Upper lobe of left lung (tissue), 4 donors: ENCODE data around the gene MLLT3.

Experiments
- EP300 ChIP-seq, 4 donors: sonication (generic); formaldehyde crosslinking; IDR thresholded peaks; one replicate each; pipeline ENCODE4 v1.5.1; 2017; ENCODE audit warnings: antibody characterized with exemption in 4 of 4, control low read depth in 2 of 4
- POLR2A ChIP-seq, 4 donors: fragments of 450-650 bp; IDR thresholded peaks; one replicate each; pipeline ENCODE4 v1.5.1; 2016 to 2017; ENCODE audit warnings: antibody characterized with exemption in 4 of 4, mild to moderate bottlenecking in 2 of 4
- TF ChIP-seq, protein P1 (sequence below), 6 experiments: fragments of 450-650 bp in 4 of 6; fragments of 200-600 bp in 2 of 6; sonication (generic) in 2 of 6; IDR thresholded peaks; one replicate each; pipeline ENCODE4 v1.5.1; 2016 to 2019; ENCODE audit warnings: antibody characterized with exemption in 6 of 6

DNA sequence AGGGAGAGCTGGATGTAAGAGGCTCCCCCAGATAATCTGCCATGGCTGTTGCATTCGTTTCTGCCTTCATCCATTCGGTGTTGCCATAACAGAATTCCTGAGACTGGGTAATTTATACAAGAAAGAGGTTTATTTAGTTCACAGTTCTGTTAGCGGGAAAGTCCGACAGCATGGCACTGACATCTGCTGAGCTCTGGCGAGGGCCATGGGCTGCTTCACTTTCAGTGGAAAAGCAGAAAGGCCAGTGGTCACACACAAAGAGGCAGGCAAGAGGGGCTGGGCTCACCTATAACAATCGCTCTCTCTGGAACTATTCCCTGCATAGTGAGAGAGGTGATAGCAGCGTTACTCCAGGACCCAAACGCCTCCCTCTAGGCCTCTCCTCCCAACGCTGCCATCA is 305.9 kb downstream of the MLLT3 start:
- TF ChIP-seq, protein P1, sequence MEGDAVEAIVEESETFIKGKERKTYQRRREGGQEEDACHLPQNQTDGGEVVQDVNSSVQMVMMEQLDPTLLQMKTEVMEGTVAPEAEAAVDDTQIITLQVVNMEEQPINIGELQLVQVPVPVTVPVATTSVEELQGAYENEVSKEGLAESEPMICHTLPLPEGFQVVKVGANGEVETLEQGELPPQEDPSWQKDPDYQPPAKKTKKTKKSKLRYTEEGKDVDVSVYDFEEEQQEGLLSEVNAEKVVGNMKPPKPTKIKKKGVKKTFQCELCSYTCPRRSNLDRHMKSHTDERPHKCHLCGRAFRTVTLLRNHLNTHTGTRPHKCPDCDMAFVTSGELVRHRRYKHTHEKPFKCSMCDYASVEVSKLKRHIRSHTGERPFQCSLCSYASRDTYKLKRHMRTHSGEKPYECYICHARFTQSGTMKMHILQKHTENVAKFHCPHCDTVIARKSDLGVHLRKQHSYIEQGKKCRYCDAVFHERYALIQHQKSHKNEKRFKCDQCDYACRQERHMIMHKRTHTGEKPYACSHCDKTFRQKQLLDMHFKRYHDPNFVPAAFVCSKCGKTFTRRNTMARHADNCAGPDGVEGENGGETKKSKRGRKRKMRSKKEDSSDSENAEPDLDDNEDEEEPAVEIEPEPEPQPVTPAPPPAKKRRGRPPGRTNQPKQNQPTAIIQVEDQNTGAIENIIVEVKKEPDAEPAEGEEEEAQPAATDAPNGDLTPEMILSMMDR (IDR thresholded peaks at IDR 0.05), result no peak
- TF ChIP-seq POLR2A (IDR thresholded peaks at IDR 0.05), result no peak
- TF ChIP-seq EP300 (IDR thresholded peaks at IDR 0.05), result no peak
